GM21515 (cell line): ENCODE results near the gene OR52B2.

ENCODE experiments used
- ATAC-seq: cut with Tn5 transposase; IDR thresholded peaks from one replicate; pipeline ENCODE4 v1.9.1; 2021; ENCODE audit not compliant: unreplicated experiment

Gene OR52B2

DNA sequence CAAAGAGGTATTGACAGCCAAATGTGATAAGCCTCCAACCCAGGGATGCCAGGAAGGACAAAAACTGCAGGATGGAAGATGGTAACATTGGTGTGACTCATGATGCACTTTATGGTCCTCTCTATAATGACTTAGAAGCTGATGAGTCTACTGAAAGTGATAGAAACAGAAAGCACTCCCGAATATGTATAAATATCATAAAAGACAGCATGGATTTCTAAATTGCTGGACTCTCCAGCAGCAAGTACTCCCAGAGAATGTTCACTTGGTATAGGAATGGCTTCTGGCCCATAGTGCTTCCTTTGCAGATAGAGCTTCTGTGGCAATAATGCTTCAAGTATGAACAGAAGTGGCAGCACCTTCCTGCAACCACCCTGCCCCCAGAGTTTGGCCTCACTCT, at the start of gene OR52B2:
Gene OR52B2 (minus strand): TSS at position 101 of the 400 bp plus-strand sequence. CDS start 0 bp downstream, at position 101.
- ATAC-seq, result no peak

DNA sequence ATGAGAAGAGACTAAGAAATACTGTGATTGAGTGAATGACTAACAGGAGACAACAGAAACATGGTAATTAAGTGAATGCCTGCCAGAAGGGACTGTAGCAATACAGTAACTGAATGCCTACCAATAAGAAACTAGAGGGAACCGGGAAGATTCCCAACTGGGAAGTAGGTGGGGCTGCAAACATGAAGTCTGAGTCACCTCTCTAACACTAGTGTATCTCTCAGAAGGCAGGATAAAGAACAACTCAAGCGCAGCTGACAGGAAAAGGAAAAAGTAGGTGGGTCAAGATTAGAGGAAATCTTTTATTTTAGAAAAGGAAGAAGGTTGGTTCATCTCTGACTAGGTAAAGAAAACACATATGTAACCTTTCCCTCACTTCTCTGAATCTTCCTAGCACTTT, 49.2 kb upstream of the OR52B2 start:
- no peak for ATAC-seq

DNA sequence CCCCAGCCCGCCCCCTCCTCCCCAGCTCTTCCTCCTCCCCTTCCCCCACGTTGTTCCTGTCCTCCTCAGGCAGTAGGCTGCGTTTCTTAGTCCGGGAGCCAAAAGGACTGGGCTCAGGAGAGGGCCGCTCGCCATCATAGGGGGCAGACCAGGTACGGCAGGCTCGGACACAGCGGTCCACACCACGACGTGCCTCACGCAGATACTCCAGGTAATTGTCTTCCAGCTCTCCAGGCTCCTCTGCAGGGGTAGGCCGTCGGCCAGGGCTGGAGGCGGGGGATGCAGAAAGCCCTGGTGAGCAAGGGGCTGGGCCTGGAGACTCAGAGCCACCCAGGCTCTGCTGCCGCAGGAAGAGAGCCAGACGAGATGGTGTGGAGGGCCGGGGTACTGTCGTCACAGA, 47.6 kb upstream of the OR52B2 start:
- ATAC-seq, result no peak

DNA sequence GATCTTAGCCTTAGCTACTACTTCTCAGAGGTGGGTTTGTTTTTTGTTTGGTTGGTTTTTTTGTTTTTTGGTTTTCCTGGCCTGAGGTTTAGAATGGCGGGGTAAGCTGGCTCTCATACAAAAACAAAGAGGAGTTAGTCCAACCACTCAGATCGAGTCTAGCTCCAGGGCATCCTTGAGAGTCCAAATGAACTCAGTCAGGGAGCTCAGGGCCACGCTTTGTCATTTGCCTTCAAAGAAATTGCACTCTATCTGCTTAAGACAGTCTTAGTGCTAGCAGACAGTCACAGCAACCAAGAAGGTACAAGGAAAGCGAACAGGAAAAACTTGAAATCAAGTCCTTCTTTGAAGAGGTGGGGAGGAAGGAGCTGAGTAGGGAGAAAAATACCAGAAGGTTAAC, 46.4 kb upstream of the OR52B2 start:
- ATAC-seq, result no peak

DNA sequence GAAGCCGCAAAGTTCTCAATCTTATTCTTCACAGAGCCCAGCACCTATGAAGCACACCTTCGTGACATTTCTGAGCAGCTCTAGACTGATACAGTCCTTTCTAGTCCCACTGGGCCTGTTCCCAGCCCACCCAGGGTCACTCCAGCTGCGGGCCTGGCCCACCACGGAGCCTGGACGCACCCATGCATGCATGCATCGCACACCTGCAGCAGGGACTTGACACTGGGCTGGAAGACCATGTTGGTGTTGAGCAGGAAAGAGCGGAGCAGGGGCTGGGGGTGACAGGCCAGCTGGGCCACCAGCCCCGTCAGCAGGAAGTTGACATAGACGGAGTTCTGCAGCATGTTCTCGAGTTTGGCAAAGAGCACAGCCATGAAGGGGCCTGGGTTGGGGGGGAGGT, 44.4 kb upstream of the OR52B2 start:
- ATAC-seq, result no peak

DNA sequence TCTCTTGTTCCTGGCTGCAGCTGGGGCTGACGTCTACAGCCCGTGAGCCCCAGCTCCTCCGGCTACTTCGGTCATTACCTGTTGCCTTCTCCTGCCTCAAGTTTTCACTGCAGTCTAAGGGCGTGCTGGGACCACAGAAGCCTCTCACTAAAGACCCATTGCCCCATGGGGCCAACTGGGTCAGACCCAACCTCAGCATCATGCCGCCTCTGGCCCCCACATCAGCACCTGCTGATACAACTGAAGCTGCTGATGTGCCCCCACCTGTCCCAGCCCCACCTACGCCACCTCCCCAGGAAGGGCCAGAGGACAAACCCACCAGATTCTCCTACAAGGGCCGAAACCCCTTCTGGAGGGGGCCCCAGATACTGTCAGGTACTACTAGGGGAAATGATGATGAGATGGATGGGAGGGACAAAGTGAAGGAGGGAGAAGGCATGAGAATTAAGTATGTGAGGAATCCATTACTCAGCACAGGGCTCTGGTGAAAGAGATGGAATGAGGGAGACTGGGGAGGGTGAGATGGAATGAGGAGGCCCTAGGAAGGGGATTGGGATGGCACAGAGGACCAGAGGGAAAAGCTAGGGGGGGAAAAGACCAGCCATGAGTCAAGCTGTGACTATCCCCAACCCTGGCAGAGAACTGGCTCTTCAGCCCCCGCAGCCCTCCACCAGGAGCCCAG, 40.3 kb upstream of the OR52B2 start:
- no peak for ATAC-seq

DNA sequence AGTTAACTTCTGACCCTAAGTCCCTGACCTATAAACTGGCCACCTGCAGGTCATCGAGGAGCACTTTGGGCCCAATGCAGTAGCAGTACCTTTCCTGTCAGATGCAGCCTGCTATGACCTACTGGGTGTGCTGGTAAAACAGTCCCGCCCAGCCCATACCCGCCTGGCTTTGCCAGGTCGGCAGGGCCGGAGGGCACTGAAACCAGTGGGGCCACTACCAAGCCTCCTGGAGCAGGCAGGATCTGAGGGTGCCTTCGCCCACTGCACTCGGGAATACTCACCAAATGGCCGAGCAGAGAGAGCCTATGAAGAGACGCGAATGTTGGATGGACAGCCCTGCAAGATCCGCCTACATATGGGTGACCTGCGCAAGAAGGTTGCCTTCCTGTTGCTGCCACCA, 39.7 kb upstream of the OR52B2 start:
- ATAC-seq, result no peak

DNA sequence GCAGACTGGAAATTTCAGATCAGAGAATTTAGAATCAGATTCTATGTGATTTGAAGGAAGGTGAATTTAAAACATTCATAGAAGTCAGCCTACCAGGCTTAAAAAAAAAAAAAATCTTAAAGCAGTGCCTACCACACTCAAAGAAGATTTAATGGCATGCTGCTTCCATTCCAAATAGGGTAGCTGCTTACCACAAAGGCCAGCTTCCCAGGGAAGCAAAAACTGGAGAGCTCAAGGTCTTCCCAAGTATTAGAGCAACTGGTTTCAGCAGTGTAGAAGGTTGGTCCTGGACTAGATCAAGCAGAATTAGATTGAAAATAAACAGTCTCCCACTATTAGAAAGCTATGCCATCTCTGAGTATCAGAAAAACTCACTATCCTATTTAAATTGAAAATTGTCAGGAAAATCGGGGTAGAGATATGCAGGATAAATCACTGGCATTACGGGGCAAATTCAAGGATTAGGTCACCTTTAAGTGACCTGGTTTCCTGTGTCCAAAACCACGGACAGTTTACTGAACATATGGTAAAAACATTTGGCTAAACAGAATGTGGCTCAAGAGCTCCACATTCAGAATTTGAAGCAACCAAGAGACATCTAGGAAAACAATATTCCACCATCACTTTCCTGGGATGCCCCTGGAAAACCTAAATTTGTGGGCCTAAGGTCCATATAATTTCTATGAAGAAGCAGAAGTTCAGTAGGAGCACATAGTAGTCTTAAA, 36.5 kb upstream of the OR52B2 start:
- no peak for ATAC-seq

DNA sequence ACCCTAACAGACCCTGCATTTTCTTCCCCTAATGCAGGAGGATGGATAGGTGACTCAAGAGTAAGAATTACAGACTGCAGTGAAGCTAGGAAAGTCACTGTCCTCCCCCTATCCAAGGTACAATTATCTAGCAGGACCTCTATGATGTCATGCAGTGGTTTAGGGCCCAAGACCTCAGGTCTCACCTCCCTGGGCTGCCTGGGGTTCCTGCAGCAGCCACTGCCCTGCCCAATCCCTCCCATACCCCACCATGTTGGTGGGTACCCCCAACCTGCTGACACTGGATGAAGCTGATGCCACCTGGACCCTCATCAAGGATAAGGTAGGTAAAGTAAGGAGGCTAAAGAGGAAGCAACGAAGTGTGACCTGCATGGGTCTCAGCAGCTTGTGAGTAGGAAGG, 35.2 kb upstream of the OR52B2 start, which contains the start of gene C11orf42:
Gene C11orf42 (plus strand): TSS at position 192 of the 400 bp plus-strand sequence. CDS start 59 bp downstream, at position 251.
- no peak for ATAC-seq

DNA sequence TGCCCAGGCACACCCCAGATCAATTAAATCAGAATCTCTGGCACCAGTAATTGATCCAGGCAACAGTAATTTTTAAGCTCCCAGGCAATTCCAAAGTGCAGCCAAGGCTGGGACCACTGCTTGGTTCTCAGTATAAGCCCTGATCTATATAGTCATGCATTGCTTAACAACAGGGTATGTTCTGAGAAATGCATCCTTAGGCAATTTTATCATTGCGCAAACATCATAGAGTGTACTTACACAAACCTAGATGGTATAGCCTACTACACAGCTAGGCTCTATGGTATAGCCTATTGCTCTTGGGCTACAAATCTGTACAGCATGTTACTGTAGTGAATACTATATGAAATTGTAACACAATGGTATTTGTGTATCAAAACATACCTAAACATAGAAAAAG, 34.6 kb upstream of the OR52B2 start:
- ATAC-seq, result no peak

DNA sequence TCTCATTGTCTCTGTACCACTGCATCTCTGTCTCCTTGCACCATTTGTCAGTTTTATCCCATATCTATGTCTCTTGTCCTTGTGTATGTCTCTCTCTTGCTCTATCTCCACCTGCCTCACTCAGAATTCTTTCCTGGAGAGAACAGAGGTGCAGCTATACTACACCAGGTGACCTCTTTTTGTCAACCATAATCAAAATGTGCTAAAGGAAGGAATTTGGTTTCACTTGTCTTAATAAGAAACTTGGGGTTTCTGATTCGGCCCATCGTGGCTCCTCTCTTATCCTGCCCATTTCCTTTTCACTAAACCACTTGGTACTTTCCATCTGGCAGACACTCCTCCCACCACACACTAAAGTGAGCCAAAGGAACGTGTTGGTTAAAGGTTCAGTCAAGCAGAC, 33.2 kb upstream of the OR52B2 start:
- ATAC-seq, result peak; percentile 66

DNA sequence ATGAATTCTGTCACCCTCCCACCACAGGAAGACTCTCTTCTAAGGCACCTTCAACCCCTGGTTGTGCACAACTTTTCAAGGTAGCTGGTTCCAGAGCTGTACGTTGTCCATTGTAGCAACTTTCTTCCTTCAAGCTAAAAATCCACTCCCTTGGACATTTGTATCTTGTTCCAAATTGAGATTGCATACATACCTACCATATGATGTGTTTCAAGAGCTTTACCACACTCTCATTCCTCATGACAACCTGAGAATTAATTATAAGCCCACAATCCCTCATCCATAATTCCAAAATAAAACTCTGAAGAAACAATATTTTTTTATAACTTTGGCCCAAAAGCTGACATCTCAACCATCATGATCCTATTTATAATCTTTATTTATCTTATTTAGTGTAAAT, 31.9 kb upstream of the OR52B2 start:
- no peak for ATAC-seq

DNA sequence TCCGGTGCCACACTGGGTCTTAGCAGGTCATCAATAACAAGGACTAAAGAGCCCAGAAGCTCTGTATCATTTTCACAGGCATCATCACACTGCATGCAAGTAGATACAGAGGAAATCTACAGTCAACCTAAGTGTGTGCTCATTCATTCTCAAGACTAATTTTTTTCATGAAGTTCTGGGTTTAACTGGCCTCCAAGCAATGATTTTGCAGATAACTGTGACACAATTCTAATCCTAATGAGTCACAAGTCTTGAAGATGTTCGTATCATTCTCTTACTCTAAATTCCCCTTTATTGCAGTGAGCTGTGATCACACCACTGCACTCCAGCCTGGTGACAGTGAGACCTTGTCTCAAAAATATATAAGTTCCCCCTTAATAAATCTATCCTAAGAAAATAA, 31.4 kb upstream of the OR52B2 start:
- no peak for ATAC-seq

DNA sequence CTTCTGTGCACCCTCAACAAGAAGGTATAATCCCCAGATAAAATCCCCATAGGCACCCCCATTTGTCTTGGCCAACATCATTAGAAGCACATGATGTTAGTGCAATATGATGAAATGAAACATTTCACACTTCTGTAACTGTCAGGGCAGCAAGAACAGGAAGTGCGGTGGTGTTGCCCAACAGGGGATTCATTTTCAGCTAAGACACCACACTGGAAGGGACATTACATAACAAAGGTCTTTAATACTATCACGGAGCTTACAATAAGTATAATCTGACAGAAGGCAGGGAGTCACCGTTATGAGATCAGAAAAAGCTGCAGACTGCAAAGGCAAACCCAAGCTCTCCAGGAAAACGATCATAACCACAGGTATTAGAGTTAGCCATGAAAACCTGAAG, 30.8 kb upstream of the OR52B2 start:
- ATAC-seq, result no peak

DNA sequence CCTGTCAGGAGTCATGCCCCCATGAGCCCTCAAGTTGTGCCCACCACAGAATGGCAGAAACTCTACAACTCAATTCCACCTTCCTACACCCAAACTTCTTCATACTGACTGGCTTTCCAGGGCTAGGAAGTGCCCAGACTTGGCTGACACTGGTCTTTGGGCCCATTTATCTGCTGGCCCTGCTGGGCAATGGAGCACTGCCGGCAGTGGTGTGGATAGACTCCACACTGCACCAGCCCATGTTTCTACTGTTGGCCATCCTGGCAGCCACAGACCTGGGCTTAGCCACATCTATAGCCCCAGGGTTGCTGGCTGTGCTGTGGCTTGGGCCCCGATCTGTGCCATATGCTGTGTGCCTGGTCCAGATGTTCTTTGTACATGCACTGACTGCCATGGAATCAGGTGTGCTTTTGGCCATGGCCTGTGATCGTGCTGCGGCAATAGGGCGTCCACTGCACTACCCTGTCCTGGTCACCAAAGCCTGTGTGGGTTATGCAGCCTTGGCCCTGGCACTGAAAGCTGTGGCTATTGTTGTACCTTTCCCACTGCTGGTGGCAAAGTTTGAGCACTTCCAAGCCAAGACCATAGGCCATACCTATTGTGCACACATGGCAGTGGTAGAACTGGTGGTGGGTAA, 29.2 kb upstream of the OR52B2 start, which contains the start of gene OR52W1:
Gene OR52W1 (plus strand): TSS at position 51 of the 637 bp plus-strand sequence. CDS start 0 bp downstream, at position 51.
- no peak for ATAC-seq

DNA sequence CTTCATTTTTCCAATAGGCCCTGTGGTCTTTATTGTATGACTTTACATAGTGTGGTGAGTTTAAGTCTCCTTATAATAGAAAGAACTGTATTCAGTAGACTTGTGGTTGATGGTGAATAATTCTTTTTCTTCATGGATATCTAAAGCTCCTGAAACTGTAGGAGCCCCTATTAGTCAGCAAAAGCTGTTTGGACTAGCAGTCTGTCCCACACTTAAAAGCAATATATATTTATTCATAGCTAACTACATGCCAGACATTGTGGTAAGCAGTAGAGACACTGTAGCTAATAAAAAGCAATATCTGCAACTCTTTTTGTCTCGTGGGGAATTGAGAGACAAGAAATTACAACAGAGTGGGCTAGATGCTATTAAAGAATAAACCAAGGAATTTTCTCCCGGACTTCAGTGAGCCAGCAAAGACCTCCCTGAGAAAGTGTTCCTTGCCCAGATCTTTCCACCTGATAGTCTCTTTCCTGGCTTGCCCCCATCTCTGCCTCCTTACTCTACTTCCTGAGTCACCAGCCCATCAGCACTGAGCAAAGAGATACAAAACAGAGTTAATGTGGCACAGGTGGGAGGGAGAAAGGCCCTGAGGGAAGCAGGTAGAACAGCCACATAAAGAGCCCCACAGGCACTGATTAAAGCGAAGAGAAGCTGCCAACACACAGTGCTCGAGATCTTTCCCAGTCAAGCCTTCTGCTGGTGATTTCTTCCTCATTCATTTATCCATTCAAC, 27.5 kb upstream of the OR52B2 start:
- no peak for ATAC-seq

DNA sequence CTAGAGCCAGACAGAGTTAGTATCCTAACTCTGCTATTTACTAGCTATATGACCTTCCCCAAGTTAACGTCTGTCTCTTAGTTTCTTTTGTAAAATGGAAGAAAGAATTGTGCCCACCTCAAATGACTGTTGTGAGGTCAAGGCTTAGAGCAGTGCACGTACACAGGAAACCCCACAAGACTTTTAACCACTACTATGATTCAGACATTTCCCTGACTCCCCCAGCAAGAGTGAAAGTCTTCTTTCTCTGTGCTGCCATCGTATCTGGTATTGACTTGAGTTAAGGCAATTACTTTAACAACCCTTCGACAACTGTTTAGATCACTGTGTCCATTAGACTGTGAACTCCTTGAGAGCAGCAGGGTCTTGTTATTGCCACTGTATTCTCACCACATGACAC, 26.3 kb upstream of the OR52B2 start:
- no peak for ATAC-seq

DNA sequence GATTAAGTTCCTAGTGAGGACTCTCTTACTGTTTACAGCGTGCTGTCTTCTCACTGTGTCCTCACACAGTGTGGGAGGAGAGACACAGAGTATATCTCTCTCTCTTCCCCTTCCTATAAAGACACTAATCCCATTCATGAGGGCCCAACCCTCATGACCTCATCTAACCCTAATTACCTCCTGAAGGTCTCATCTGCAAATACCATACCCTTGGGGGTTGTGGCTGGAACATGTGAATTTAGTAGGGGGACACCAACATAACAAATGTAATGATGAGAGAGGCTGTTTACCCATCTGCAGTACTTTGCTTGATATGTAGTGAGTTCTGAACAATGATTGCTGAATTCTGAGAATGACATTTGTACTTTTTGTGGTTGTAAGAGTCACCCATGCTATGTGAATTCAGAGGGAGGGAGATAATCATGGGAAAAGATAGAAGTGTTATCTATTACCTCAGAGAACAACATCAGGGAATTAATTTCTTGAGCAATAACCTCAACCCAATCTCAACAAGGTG, 24.0 kb upstream of the OR52B2 start:
- ATAC-seq, result no peak

DNA sequence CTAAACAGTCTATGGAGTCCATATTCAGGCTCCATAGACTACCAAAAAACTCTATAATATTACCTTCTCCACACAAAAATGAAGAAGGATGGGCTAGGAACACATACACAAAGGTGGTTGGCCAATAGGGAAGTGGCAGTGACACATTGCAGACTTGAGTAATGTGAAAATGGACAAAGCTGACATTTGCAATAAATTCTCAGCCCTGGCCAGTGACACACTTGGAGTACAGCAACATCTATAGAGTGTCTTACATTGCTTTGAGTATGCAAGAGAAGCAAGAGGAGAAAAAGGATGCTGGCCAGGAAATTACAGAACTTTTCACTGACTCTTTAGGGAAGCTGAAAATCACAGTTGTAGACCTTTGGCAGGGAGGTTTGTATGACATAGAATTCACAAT, 21.6 kb upstream of the OR52B2 start:
- ATAC-seq, result no peak

DNA sequence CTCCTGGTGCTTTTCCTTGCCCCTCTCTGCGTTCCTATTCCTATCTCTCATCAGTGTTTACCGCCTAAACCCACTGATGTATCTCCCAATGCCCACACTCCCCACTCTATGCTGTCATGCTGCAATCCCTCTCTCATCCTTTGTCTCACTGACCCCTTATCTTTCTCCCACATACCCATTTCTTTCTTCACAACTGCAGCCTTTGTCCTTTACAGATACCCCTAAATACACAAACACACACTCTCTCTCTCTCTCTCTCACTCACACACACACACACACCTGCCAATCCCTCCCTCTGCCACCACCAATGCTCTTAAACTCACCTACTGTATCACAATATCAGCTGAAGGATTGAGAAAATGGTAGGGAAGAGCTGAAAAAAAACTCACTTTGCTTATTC, 5.3 kb upstream of the OR52B2 start:
- ATAC-seq, result no peak
